COLO668 (cell line): ENCODE results near the gene LIG3.
A peak's percentile ranks its signal among the peaks of the same experiment; 100 is the strongest.
"Not testable (repeated sequence)": the region's sequence is repeated elsewhere in the genome, so short reads cannot be mapped to it uniquely, and the experiment has no call there.

ENCODE experiments used
- DNase-seq: peaks from one replicate; lab custom pipeline; 2025; ENCODE audit not compliant: unreplicated experiment; lab: John Stamatoyannopoulos, UW

The LIG3 gene

GRCh38 chr17:34998205-34998604 is 17.9 kb downstream of the LIG3 start:
- DNase-seq = peak; percentile 22

- no peak for DNase-seq
These were observed 19.1 kb downstream of the LIG3 start for GRCh38 chr17:34999456-34999855.

GRCh38 chr17:35000965-35001364 is 20.7 kb downstream of the LIG3 start:
- DNase-seq = not testable (repeated sequence)

GRCh38 chr17:35001549-35001948 is 21.2 kb downstream of the LIG3 start:
- no peak for DNase-seq

GRCh38 chr17:35002876-35003551 is 22.7 kb downstream of the LIG3 start:
- no peak for DNase-seq

- DNase-seq = no peak
These were observed 23.5 kb downstream of the LIG3 start for GRCh38 chr17:35003778-35004177.

GRCh38 chr17:35006345-35006744 is 26.0 kb downstream of the LIG3 start:
- DNase-seq = no peak

- DNase-seq = no peak
These were observed 26.6 kb downstream of the LIG3 start for GRCh38 chr17:35006961-35007360.

- no peak for DNase-seq
These were observed 29.8 kb downstream of the LIG3 start for GRCh38 chr17:35010093-35010492.

GRCh38 chr17:35011671-35012216 is 31.4 kb downstream of the LIG3 start:
- no peak for DNase-seq

- no peak for DNase-seq
These were observed 36.1 kb downstream of the LIG3 start for GRCh38 chr17:35016369-35016768.

GRCh38 chr17:35017021-35017420 is 36.7 kb downstream of the LIG3 start:
- DNase-seq = no peak

GRCh38 chr17:35018814-35019213 is 38.5 kb downstream of the LIG3 start:
- DNase-seq = no peak

- no peak for DNase-seq
These were observed 39.3 kb downstream of the LIG3 start for GRCh38 chr17:35019386-35020179.

- DNase-seq = no peak
These were observed 41.4 kb downstream of the LIG3 start for GRCh38 chr17:35021520-35022380.

- peak; percentile 2 for DNase-seq
These were observed 42.3 kb downstream of the LIG3 start for GRCh38 chr17:35022536-35023063.

- no peak for DNase-seq
These were observed 43.2 kb downstream of the LIG3 start for GRCh38 chr17:35023538-35023937.

- DNase-seq = no peak
These were observed 45.2 kb downstream of the LIG3 start for GRCh38 chr17:35025541-35025940.

- not testable (repeated sequence) for DNase-seq
These were observed 47.8 kb downstream of the LIG3 start for GRCh38 chr17:35028097-35028496.

GRCh38 chr17:35028531-35029262 is 48.4 kb downstream of the LIG3 start:
- no peak for DNase-seq
